Measurements from ENCODE around the gene BPGM. TPM values are rescaled to one million over a fixed set of nuclear protein-coding genes. Genes with fewer than 3 reads are reported as not detected.

Gene BPGM
- total RNA-seq, 4 donors from 2014 or later = 8.8 to 24.9 (median 24.0) TPM

GRCh38 chr7:134692344-134692705 lies 45.7 kb downstream of the BPGM start:
- no peak for DNase-seq (ENCODE audit: low spot score in 2 of 2)
- Histone ChIP-seq H3K9me3 (no peaks in the 10 kb centered on the region), H3K4me3 (no peak overlapping the region), H3K36me3 (no peaks in the 10 kb centered on the region), H3K27me3 (no peaks in the 10 kb centered on the region), H3K27ac (peak overlapping the region in 3 of 4 donors; percentile 50 to 92 (median 86)), H3K4me1 (peaks cover 0 to 75% (median 31%) of the 10 kb centered on the region in 4 donors)
- TF ChIP-seq EP300 (IDR thresholded peaks at IDR 0.05) = no peak
- no peak for TF ChIP-seq POLR2A (IDR thresholded peaks at IDR 0.05)
- no peak for TF ChIP-seq CTCF (IDR thresholded peaks at IDR 0.05)
- 69 to 81% methylated on average over 2 of the region's 2 CpGs for WGBS, 2 donors

- peak in 1 of 2 donors; percentile 51 for DNase-seq (ENCODE audit: low spot score in 2 of 2)
- Histone ChIP-seq H3K36me3 (no peaks in the 10 kb centered on the region), H3K27me3 (no peaks in the 10 kb centered on the region), H3K27ac (peak overlapping the region in 3 of 4 donors; percentile 50 to 92 (median 86)), H3K4me1 (peaks cover 0 to 76% (median 31%) of the 10 kb centered on the region in 4 donors), H3K9me3 (no peaks in the 10 kb centered on the region), H3K4me3 (no peak overlapping the region)
- 66 to 82% methylated on average over 4 of the region's 4 CpGs for WGBS, 2 donors
- TF ChIP-seq EP300 (IDR thresholded peaks at IDR 0.05) (peak in 1 of 2 donors; percentile 38), CTCF (IDR thresholded peaks at IDR 0.05) (no peak), POLR2A (IDR thresholded peaks at IDR 0.05) (no peak)
Measured at GRCh38 chr7:134693256-134693655, 46.6 kb downstream of the BPGM start.

GRCh38 chr7:134694299-134694698 lies 47.6 kb downstream of the BPGM start:
- TF ChIP-seq EP300 (IDR thresholded peaks at IDR 0.05) (no peak), CTCF (IDR thresholded peaks at IDR 0.05) (peak in 1 of 5 experiments; percentile 16)

DNA sequence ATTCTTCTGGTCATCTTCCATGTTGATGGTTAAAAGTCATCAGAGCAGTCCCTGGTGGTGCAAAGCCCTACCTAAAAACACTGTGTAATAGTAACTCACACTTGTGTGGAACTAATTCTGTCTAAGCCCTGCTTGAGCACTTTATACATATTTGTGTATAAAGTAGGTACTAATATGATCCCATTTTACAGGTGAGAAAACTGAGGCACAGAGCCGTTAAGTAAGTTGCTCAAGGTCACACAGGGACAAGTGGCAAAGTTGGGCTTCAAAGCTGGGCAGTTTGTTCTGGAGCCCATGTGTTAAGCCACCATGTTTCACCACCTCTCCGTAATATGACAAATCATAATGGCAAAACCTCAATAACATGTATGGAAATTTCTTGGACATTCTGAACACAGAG lies 48.1 kb downstream of the BPGM start:
- TF ChIP-seq POLR2A (IDR thresholded peaks at IDR 0.05) = no peak
- no peak for TF ChIP-seq CTCF (IDR thresholded peaks at IDR 0.05)
- Histone ChIP-seq H3K27me3 (no peaks in the 10 kb centered on the region), H3K9me3 (no peaks in the 10 kb centered on the region), H3K4me3 (no peak overlapping the region), H3K36me3 (no peaks in the 10 kb centered on the region), H3K4me1 (peaks cover 0 to 82% (median 31%) of the 10 kb centered on the region in 4 donors), H3K27ac (peak overlapping the region; percentile 32 to 92 (median 73))
- 78 to 80% methylated on average over 2 of the region's 2 CpGs for whole genome bisulfite sequencing, 2 donors
- no peak for DNase-seq (ENCODE audit: low spot score in 2 of 2)

More at GRCh38 chr7:134694299-134694698, 47.6 kb downstream of the BPGM start:
- no peaks in the 10 kb centered on the region for H3K36me3 ChIP-seq
- no peaks in the 10 kb centered on the region for H3K9me3 ChIP-seq
- peak overlapping the region in 2 of 4 donors; percentile 86 to 92 for H3K27ac ChIP-seq
- H3K27me3 ChIP-seq = no peaks in the 10 kb centered on the region
- peaks cover 0 to 82% (median 30%) of the 10 kb centered on the region in 4 donors for H3K4me1 ChIP-seq
- WGBS, 2 donors = 75 to 76% methylated on average over 7 of the region's 7 CpGs
- H3K4me3 ChIP-seq = no peak overlapping the region
- no peak for DNase-seq (ENCODE audit: low spot score in 2 of 2)

GRCh38 chr7:134695321-134695860 lies 48.7 kb downstream of the BPGM start:
- Histone ChIP-seq H3K4me1 (peaks cover 0 to 84% (median 33%) of the 10 kb centered on the region in 4 donors), H3K27me3 (no peaks in the 10 kb centered on the region), H3K9me3 (no peaks in the 10 kb centered on the region), H3K4me3 (no peak overlapping the region), H3K27ac (peak overlapping the region; percentile 32 to 92 (median 73)), H3K36me3 (no peaks in the 10 kb centered on the region)
- 23 to 26% methylated on average over 9 of the region's 9 CpGs for WGBS, 2 donors
- TF ChIP-seq CTCF (IDR thresholded peaks at IDR 0.05) (no peak), POLR2A (IDR thresholded peaks at IDR 0.05) (no peak), EP300 (IDR thresholded peaks at IDR 0.05) (peak in 1 of 2 donors; percentile 51)
- no peak for DNase-seq (ENCODE audit: low spot score in 2 of 2)

All from tibial nerve (tissue), 4 donors.